GM12878 (cell line): ENCODE results near the gene ACOT7. TPM values are rescaled to one million over a fixed set of nuclear protein-coding genes. Genes with fewer than 3 reads are reported as not detected.

Source experiments
- ATAC-seq: fragments of 200-7000 bp; cut with Tn5 transposase; 3 replicates; pipeline ENCODE4 v1.9.1; 2020; ENCODE audit warnings: mild to moderate bottlenecking, moderate library complexity
- BruUV-seq: library from RNA; stranded (reverse); fragments of 400-500 nt; replicated peaks from 2 replicates; lab custom pipeline; 2021; lab: Mats Ljungman, UMichigan
- CTCF ChIA-PET: fragments of 300-600 bp; sonication (Branson Sonifier 250); formaldehyde crosslinking; extraction: SDS; loops from one replicate; lab custom pipeline; 2021; ENCODE audit warnings: inconsistent platforms; lab: Yijun Ruan, JAX
- POLR2A ChIA-PET: fragments of 350-600 bp; formaldehyde crosslinking; extraction: SDS; loops from one replicate; lab custom pipeline; 2021; ENCODE audit warnings: inconsistent platforms; lab: Charles Lee
- RAD21 ChIA-PET: fragments of 300-600 bp; sonication (Branson Sonifier 250); formaldehyde crosslinking; loops from one replicate; lab custom pipeline; 2023; ENCODE audit warnings: antibody characterized with exemption; ENCODE audit not compliant: unreplicated experiment; lab: Charles Lee
- SMC1A ChIA-PET: fragments of 300-600 bp; sonication (Branson Sonifier 250); formaldehyde crosslinking; loops from one replicate; lab custom pipeline; 2023; ENCODE audit not compliant: unreplicated experiment, uncharacterized antibody; lab: Charles Lee
- DNase-seq: peaks from one replicate; pipeline ENCODE4 v3.0.0-alpha.2; 2011; ENCODE audit warnings: low read depth, low spot score
- FAIRE-seq: peaks from 3 replicates; lab custom pipeline; 2011; peaks lifted over from hg19 to GRCh38; lab: Jason Lieb, UNC
- H2AFZ ChIP-seq: 2 replicates; pipeline ENCODE4 v1.6.0; 2011; ENCODE audit warnings: low read depth, low read length, control low read depth; ENCODE audit not compliant: control insufficient read depth
- H3K27ac ChIP-seq: 2 replicates; pipeline ENCODE4 v1.5.1; 2011; ENCODE audit warnings: control low read depth; ENCODE audit not compliant: control insufficient read depth, insufficient read depth
- H3K27me3 ChIP-seq, 2 experiments: replicated peaks in 1 of 2; 2 replicates each; pipeline versions ENCODE4 v1.6.0 to v1.6.1; 2011; ENCODE audit warnings: low read length in 1 of 2; ENCODE audit not compliant: control insufficient read depth in 2 of 2, insufficient read depth in 2 of 2
- H3K36me3 ChIP-seq, 2 experiments: 2 replicates each; pipeline ENCODE4 v1.5.1; 2011; ENCODE audit warnings: low read length in 1 of 2; ENCODE audit not compliant: control insufficient read depth in 2 of 2, insufficient read depth in 2 of 2
- H3K4me1 ChIP-seq: 2 replicates; pipeline ENCODE4 v1.6.1; 2011; ENCODE audit warnings: mild to moderate bottlenecking, low read length, moderate library complexity, mixed read lengths; ENCODE audit not compliant: control insufficient read depth, insufficient read depth
- H3K4me2 ChIP-seq: 2 replicates; pipeline ENCODE4 v1.6.0; 2011; ENCODE audit warnings: control low read depth; ENCODE audit not compliant: control insufficient read depth, insufficient read depth
- H3K4me3 ChIP-seq: fragments of 200-600 bp; sonication (generic); 2 replicates; pipeline ENCODE4 v1.5.1; 2016
- H3K79me2 ChIP-seq: 2 replicates; pipeline ENCODE4 v1.6.0; 2011; ENCODE audit warnings: low read length; ENCODE audit not compliant: control insufficient read depth, insufficient read depth
- H3K9ac ChIP-seq: 2 replicates; pipeline ENCODE4 v1.8.0; 2011; ENCODE audit warnings: low read length, control low read depth, mixed read lengths; ENCODE audit not compliant: control insufficient read depth, insufficient read depth
- H3K9me3 ChIP-seq: replicated peaks from 3 replicates; pipeline ENCODE4 v1.5.1; 2011; ENCODE audit warnings: mild to moderate bottlenecking, low read length; ENCODE audit not compliant: control insufficient read depth, insufficient read depth
- H4K20me1 ChIP-seq: 2 replicates; pipeline ENCODE4 v1.6.0; 2011; ENCODE audit not compliant: control insufficient read depth, insufficient read depth
- BCL11A ChIP-seq: IDR thresholded peaks from 2 replicates; pipeline ENCODE4 v1.6.1; 2011; ENCODE audit warnings: low read depth, low read length
- CEBPZ ChIP-seq: fragments of 150-350 bp; IDR thresholded peaks from 2 replicates; pipeline ENCODE4 v1.6.1; 2016; ENCODE audit warnings: low read depth, low read length
- CHD1 ChIP-seq: IDR thresholded peaks from 2 replicates; pipeline ENCODE4 v1.6.1; 2012; ENCODE audit warnings: low read depth, low read length, improper control_type of control experiment
- EZH2 ChIP-seq: IDR thresholded peaks from 2 replicates; pipeline ENCODE4 v1.6.1; 2012; ENCODE audit warnings: low read depth, mild to moderate bottlenecking, control low read depth, inconsistent platforms, low read length, borderline replicate concordance; ENCODE audit not compliant: control insufficient read depth
- JUND ChIP-seq: IDR thresholded peaks from 2 replicates; pipeline ENCODE4 v1.6.1; 2012; ENCODE audit warnings: low read depth, mild to moderate bottlenecking, low read length, improper control_type of control experiment, moderate library complexity
- KAT2A ChIP-seq: conservative IDR thresholded peaks from 2 replicates; pipeline ENCODE4 v1.6.1; 2011; ENCODE audit warnings: low read depth, low read length; ENCODE audit not compliant: control insufficient read depth
- MEF2B ChIP-seq: fragments of 450-650 bp; IDR thresholded peaks from 2 replicates; pipeline ENCODE4 v1.6.1; 2018; ENCODE audit warnings: mild to moderate bottlenecking, moderate library complexity; ENCODE audit not compliant: partially characterized antibody, poor library complexity, severe bottlenecking
- POLR2A ChIP-seq: IDR thresholded peaks from 2 replicates; pipeline ENCODE4 v1.6.1; 2011; ENCODE audit warnings: low read depth, mild to moderate bottlenecking, low read length
- POU2F2 ChIP-seq: IDR thresholded peaks from 3 replicates; pipeline ENCODE4 v1.6.1; 2011; ENCODE audit warnings: low read depth, mild to moderate bottlenecking, low read length, borderline replicate concordance
- RAD21 ChIP-seq: IDR thresholded peaks from 2 replicates; pipeline ENCODE4 v1.6.1; 2011; ENCODE audit warnings: mild to moderate bottlenecking, low read depth, low read length, moderate library complexity; ENCODE audit not compliant: insufficient read depth
- RB1 ChIP-seq: fragments of 450-650 bp; formaldehyde crosslinking; IDR thresholded peaks from 2 replicates; pipeline ENCODE4 v1.6.1; 2017; ENCODE audit warnings: mild to moderate bottlenecking, borderline replicate concordance
- RCOR1 ChIP-seq: conservative IDR thresholded peaks from 2 replicates; pipeline ENCODE4 v1.6.1; 2012; ENCODE audit warnings: low read depth, low read length, improper control_type of control experiment
- SMARCA5 ChIP-seq: fragments of 450-650 bp; IDR thresholded peaks from 2 replicates; pipeline ENCODE4 v1.6.1; 2017; ENCODE audit warnings: mild to moderate bottlenecking
- SRF ChIP-seq, 2 experiments: IDR thresholded peaks; 2 replicates each; pipeline ENCODE4 v1.6.1; 2011; ENCODE audit warnings: low read depth in 2 of 2, low read length in 2 of 2, mild to moderate bottlenecking in 1 of 2, moderate library complexity in 1 of 2
- STAT3 ChIP-seq: IDR thresholded peaks from 2 replicates; pipeline ENCODE4 v1.6.1; 2011; ENCODE audit warnings: low read depth, low read length, improper control_type of control experiment
- TCF7 ChIP-seq: IDR thresholded peaks from 2 replicates; pipeline ENCODE4 v1.6.1; 2014; ENCODE audit warnings: antibody characterized with exemption, borderline replicate concordance
- ZNF217 ChIP-seq: fragments of 450-650 bp; IDR thresholded peaks from 2 replicates; pipeline ENCODE4 v1.6.1; 2017; ENCODE audit warnings: antibody characterized with exemption, mild to moderate bottlenecking
- ZNF384 ChIP-seq: IDR thresholded peaks from 2 replicates; pipeline ENCODE4 v1.6.1; 2012; ENCODE audit warnings: low read depth, mild to moderate bottlenecking, low read length, improper control_type of control experiment, borderline replicate concordance
- WGBS: methylation state at CpG from one replicate; pipeline ENCODE4 v1.1.6; 2016; ENCODE audit warnings: low lambda C conversion rate; ENCODE audit not compliant: insufficient replicate concordance, insufficient coverage; ENCODE audit errors: missing lambda C conversion rate; 5-methylcytosine and 5-hydroxymethylcytosine counted together
- in situ Hi-C: fragments of 300-500 bp; cut with MboI; formaldehyde crosslinking; loops from 9 replicates; pipeline ENCODE4 v1.14.3; 2018; ENCODE audit warnings: mixed read lengths
- intact Hi-C: fragments of 100-400 bp; cut with micrococcal nuclease; formaldehyde crosslinking; loops from one replicate; pipeline ENCODE4 v1.14.2; 2022; ENCODE audit not compliant: unreplicated experiment
- polyA plus RNA-seq, 11 experiments: library from polyadenylated mRNA; depleted of rRNA in 4 of 11; unstranded in 6 of 11; stranded (reverse) in 5 of 11; fragments of >200 nt; fragmentation: Nextera tagmentation in 4 of 11; fragmentation: Illumina TruSeq in 1 of 11; extraction: Ambion mirVana in 4 of 11; extraction: Trizol in 1 of 11; gene quantifications; 1 replicate in 1 of 11; 2 replicates in 10 of 11; pipeline versions ENCODE4 v1.2.1 to v1.2.3, GENCODE V29; 2011 to 2016; ENCODE audit warnings: inconsistent platforms in 2 of 11, missing spikeins in 2 of 11, low read depth in 1 of 11
- total RNA-seq, 4 experiments: library from RNA; depleted of rRNA in 3 of 4; stranded (reverse); fragments of >200 nt in 3 of 4; fragmentation: Illumina TruSeq in 1 of 4; extraction: Trizol in 1 of 4; gene quantifications; 2 replicates each; pipeline versions ENCODE4 v1.2.1 to v1.2.3, GENCODE V29; 2013 to 2021
- TF ChIP-seq, protein P1 (sequence below): IDR thresholded peaks from 2 replicates; pipeline ENCODE4 v1.6.1; 2011; ENCODE audit warnings: borderline replicate concordance, low read depth, mild to moderate bottlenecking, moderate library complexity, low read length; ENCODE audit not compliant: insufficient read depth, poor library complexity, severe bottlenecking
- TF ChIP-seq, protein P2 (sequence below): fragments of 450-650 bp; IDR thresholded peaks from 2 replicates; pipeline ENCODE4 v1.6.1; 2014; ENCODE audit warnings: mild to moderate bottlenecking

Gene ACOT7
- total and polyA plus RNA-seq, 10 of the 15 experiments (the other 5 are each of a cell fraction or from before 2014, with no cell fraction given), result 8.9 to 206 (median 61.2) TPM

GRCh38 chr1:6355621-6356020, 37.9 kb downstream of the ACOT7 start:
- no peak for FAIRE-seq
- Histone ChIP-seq H3K36me3 (no peaks in the 10 kb centered on the region; a peak in 2 of 4 replicates), H3K4me1 (peaks cover 24% of the 10 kb centered on the region), H3K9me3 (no peaks in the 10 kb centered on the region), H2AFZ (no peak overlapping the region), H4K20me1 (no peaks in the 10 kb centered on the region), H3K27me3 (no peaks in the 10 kb centered on the region), H3K4me3 (no peak overlapping the region), H3K4me2 (no peak overlapping the region), H3K79me2 (peaks cover 19% of the 10 kb centered on the region), H3K9ac (no peak overlapping the region), H3K27ac (no peak overlapping the region)
- no TSS peak for BruUV-seq
- SMC1A ChIA-PET, result no interaction called here
- ATAC-seq, result no peak
- CTCF ChIA-PET, result interaction anchor here (15.2 kb wide), 1 partner anchor 44 kb away, joined by 276 read pairs; the partner anchor contains the start of gene ACOT7
- 93% methylated on average over 11 of the region's 11 CpGs for WGBS
- no peak for TF ChIP-seq CEBPZ
- no peak for TF ChIP-seq SRF (IDR thresholded peaks at IDR 0.05; ENCODE audit: low read depth in 2 of 2, low read length in 2 of 2)
- TF ChIP-seq, protein P1, sequence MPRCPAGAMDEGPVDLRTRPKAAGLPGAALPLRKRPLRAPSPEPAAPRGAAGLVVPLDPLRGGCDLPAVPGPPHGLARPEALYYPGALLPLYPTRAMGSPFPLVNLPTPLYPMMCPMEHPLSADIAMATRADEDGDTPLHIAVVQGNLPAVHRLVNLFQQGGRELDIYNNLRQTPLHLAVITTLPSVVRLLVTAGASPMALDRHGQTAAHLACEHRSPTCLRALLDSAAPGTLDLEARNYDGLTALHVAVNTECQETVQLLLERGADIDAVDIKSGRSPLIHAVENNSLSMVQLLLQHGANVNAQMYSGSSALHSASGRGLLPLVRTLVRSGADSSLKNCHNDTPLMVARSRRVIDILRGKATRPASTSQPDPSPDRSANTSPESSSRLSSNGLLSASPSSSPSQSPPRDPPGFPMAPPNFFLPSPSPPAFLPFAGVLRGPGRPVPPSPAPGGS, result no peak
- no peak for TF ChIP-seq MEF2B
- no peak for TF ChIP-seq RB1
- no peak for TF ChIP-seq TCF7
- no peak for TF ChIP-seq SMARCA5
- no peak for TF ChIP-seq BCL11A
- TF ChIP-seq KAT2A, result no peak
- no peak for TF ChIP-seq ZNF217
- TF ChIP-seq RAD21, result no peak
- TF ChIP-seq EZH2, result no peak
- TF ChIP-seq CHD1, result no peak
- no peak for TF ChIP-seq ZNF384
- no peak for TF ChIP-seq JUND
- no peak for TF ChIP-seq RCOR1
- TF ChIP-seq POLR2A, result no peak
- no peak for TF ChIP-seq POU2F2
- TF ChIP-seq, protein P2, sequence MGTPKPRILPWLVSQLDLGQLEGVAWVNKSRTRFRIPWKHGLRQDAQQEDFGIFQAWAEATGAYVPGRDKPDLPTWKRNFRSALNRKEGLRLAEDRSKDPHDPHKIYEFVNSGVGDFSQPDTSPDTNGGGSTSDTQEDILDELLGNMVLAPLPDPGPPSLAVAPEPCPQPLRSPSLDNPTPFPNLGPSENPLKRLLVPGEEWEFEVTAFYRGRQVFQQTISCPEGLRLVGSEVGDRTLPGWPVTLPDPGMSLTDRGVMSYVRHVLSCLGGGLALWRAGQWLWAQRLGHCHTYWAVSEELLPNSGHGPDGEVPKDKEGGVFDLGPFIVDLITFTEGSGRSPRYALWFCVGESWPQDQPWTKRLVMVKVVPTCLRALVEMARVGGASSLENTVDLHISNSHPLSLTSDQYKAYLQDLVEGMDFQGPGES, result no peak
- TF ChIP-seq STAT3, result no peak
- no peak for DNase-seq
- intact Hi-C loops, result loop anchor here (5.0 kb wide), 1 partner anchor 37 kb away; the partner anchor contains the start of gene ACOT7
- in situ Hi-C loops, result no loop called here
- POLR2A ChIA-PET, result interaction anchor here (0.6 kb wide), 1 partner anchor 292 kb away, joined by 5 read pairs; no protein-coding TSS in a partner anchor
- RAD21 ChIA-PET, result no interaction called here
